ENCODE data around the gene CNTNAP4. TPM values are rescaled to one million over a fixed set of nuclear protein-coding genes. Genes with fewer than 3 reads are reported as not detected.

The CNTNAP4 gene
- total RNA-seq, 1 donor from 2014 or later, result not detected

GRCh38 chr16:76487411-76488064, 210.3 kb downstream of the CNTNAP4 start:
- DNase-seq (ENCODE audit: low read depth in 2 of 2), result no peak

- DNase-seq (ENCODE audit: low read depth in 2 of 2), result no peak
Observed at GRCh38 chr16:76488065-76488417, 210.8 kb downstream of the CNTNAP4 start.

GRCh38 chr16:76490036-76490639, 212.9 kb downstream of the CNTNAP4 start:
- no peak for DNase-seq (ENCODE audit: low read depth in 2 of 2)

GRCh38 chr16:76500006-76500405, 222.8 kb downstream of the CNTNAP4 start:
- no peak for DNase-seq (ENCODE audit: low read depth in 2 of 2)

GRCh38 chr16:76502063-76502462, 224.9 kb downstream of the CNTNAP4 start:
- DNase-seq (ENCODE audit: low read depth in 2 of 2), result no peak

GRCh38 chr16:76502555-76502954, 225.4 kb downstream of the CNTNAP4 start:
- DNase-seq (ENCODE audit: low read depth in 2 of 2), result no peak

- no peak for DNase-seq (ENCODE audit: low read depth in 2 of 2)
Observed at GRCh38 chr16:76503091-76503490, 225.9 kb downstream of the CNTNAP4 start.

GRCh38 chr16:76511203-76511602, 234.0 kb downstream of the CNTNAP4 start:
- DNase-seq (ENCODE audit: low read depth in 2 of 2), result no peak

- no peak for DNase-seq (ENCODE audit: low read depth in 2 of 2)
Observed at GRCh38 chr16:76518781-76519180, 241.6 kb downstream of the CNTNAP4 start.

- no peak for DNase-seq (ENCODE audit: low read depth in 2 of 2)
Observed at GRCh38 chr16:76524356-76524755, 247.2 kb downstream of the CNTNAP4 start.

GRCh38 chr16:76524769-76525168, 247.6 kb downstream of the CNTNAP4 start:
- no peak for DNase-seq (ENCODE audit: low read depth in 2 of 2)

GRCh38 chr16:76527244-76527643, 250.0 kb downstream of the CNTNAP4 start:
- DNase-seq (ENCODE audit: low read depth in 2 of 2), result no peak

- no peak for DNase-seq (ENCODE audit: low read depth in 2 of 2)
Observed at GRCh38 chr16:76529120-76529519, 251.9 kb downstream of the CNTNAP4 start.

- DNase-seq (ENCODE audit: low read depth in 2 of 2), result no peak
Observed at GRCh38 chr16:76531236-76531635, 254.0 kb downstream of the CNTNAP4 start.

- DNase-seq (ENCODE audit: low read depth in 2 of 2), result no peak
Observed at GRCh38 chr16:76532188-76532973, 255.2 kb downstream of the CNTNAP4 start.

GRCh38 chr16:76539609-76540008, 262.4 kb downstream of the CNTNAP4 start:
- no peak for DNase-seq (ENCODE audit: low read depth in 2 of 2)

- no peak for DNase-seq (ENCODE audit: low read depth in 2 of 2)
Observed at GRCh38 chr16:76541070-76541469, 263.9 kb downstream of the CNTNAP4 start.

- DNase-seq (ENCODE audit: low read depth in 2 of 2), result no peak
Observed at GRCh38 chr16:76565542-76565941, 288.3 kb downstream of the CNTNAP4 start.

- DNase-seq (ENCODE audit: low read depth in 2 of 2), result no peak
Observed at GRCh38 chr16:76571755-76572154, 294.6 kb downstream of the CNTNAP4 start.

GRCh38 chr16:76573281-76573680, 296.1 kb downstream of the CNTNAP4 start:
- DNase-seq (ENCODE audit: low read depth in 2 of 2), result no peak

- DNase-seq (ENCODE audit: low read depth in 2 of 2), result no peak
Observed at GRCh38 chr16:76574651-76575050, 297.4 kb downstream of the CNTNAP4 start.

- no peak for DNase-seq (ENCODE audit: low read depth in 2 of 2)
Observed at GRCh38 chr16:76576526-76576925, 299.3 kb downstream of the CNTNAP4 start.

GRCh38 chr16:76577003-76577402, 299.8 kb downstream of the CNTNAP4 start:
- no peak for DNase-seq (ENCODE audit: low read depth in 2 of 2)
